K562 (cell line): ENCODE data around the gene LUZP1. TPM values are rescaled to one million over a fixed set of nuclear protein-coding genes. Genes with fewer than 3 reads are reported as not detected.

Experiments
- ATAC-seq: fragments of 200-7000 bp; cut with Tn5 transposase; 3 replicates; pipeline ENCODE4 v1.9.1; 2020; ENCODE audit warnings: moderate library complexity
- BruUV-seq: library from RNA; stranded (reverse); fragments of 400-500 nt; replicated peaks from 2 replicates; lab custom pipeline; 2021; lab: Mats Ljungman, UMichigan
- CTCF ChIA-PET: fragments of 300-600 bp; formaldehyde crosslinking; extraction: SDS; loops from one replicate; lab custom pipeline; 2021; ENCODE audit warnings: low intra/inter-chr PET ratio; lab: Yijun Ruan, JAX
- POLR2A ChIA-PET: fragments of 300-600, 350-650 bp; sonication (Branson Sonifier 250); formaldehyde crosslinking; extraction: SDS; loops from one replicate; lab custom pipeline; 2021; ENCODE audit warnings: antibody characterized with exemption, inconsistent platforms; lab: Yijun Ruan, JAX
- DNase-seq, 4 experiments: peaks; one replicate each; pipeline versions ENCODE4 v3.0.0 to v3.0.0-alpha.2; 2011 to 2018; ENCODE audit warnings: low spot score in 3 of 4, mixed read lengths in 3 of 4; ENCODE audit errors: extremely low read depth in 1 of 4
- FAIRE-seq: peaks from 2 replicates; lab custom pipeline; 2011; peaks lifted over from hg19 to GRCh38; lab: Jason Lieb, UNC
- H2AFZ ChIP-seq: 2 replicates; pipeline ENCODE4 v1.6.0; 2011; ENCODE audit warnings: low read depth, low read length, control low read depth, inconsistent platforms
- H3K27ac ChIP-seq: fragments of 200-600 bp; 3 replicates; pipeline ENCODE4 v1.8.0; 2011; ENCODE audit warnings: low read depth, mild to moderate bottlenecking, control low read depth, inconsistent platforms, low read length, moderate library complexity, mixed read lengths; ENCODE audit errors: extremely low read depth
- H3K27me3 ChIP-seq, 2 experiments: fragments of 300-600 bp in 1 of 2; 2 replicates in 1 of 2; 3 replicates in 1 of 2; pipeline versions ENCODE4 v1.6.0 to v1.8.0; 2011; ENCODE audit warnings: inconsistent platforms in 2 of 2, low read length in 2 of 2, mild to moderate bottlenecking in 1 of 2, mixed read lengths in 1 of 2, moderate library complexity in 1 of 2; ENCODE audit not compliant: control insufficient read depth in 2 of 2, insufficient read depth in 2 of 2
- H3K36me3 ChIP-seq: fragments of 300-600 bp; 3 replicates; pipeline ENCODE4 v1.8.0; 2011; ENCODE audit warnings: mild to moderate bottlenecking, low read length, inconsistent platforms; ENCODE audit not compliant: control insufficient read depth, insufficient read depth
- H3K4me1 ChIP-seq, 2 experiments: fragments of 200-600 bp in 1 of 2; replicated peaks in 1 of 2; 2 replicates in 1 of 2; 3 replicates in 1 of 2; pipeline versions ENCODE4 v1.5.1 to v1.8.0; 2011; ENCODE audit warnings: inconsistent platforms in 2 of 2, low read length in 2 of 2, mild to moderate bottlenecking in 1 of 2, mixed read lengths in 1 of 2, moderate library complexity in 1 of 2; ENCODE audit not compliant: control insufficient read depth in 2 of 2, insufficient read depth in 2 of 2
- H3K4me2 ChIP-seq: 2 replicates; pipeline ENCODE4 v1.6.1; 2011; ENCODE audit warnings: low read length, control low read depth, inconsistent platforms, mixed read lengths; ENCODE audit not compliant: insufficient read depth
- H3K4me3 ChIP-seq: fragments of 200-600 bp; sonication (generic), shearing (Covaris generic); 2 replicates; pipeline ENCODE4 v1.5.1; 2016; ENCODE audit warnings: control low read depth, inconsistent platforms
- H3K79me2 ChIP-seq: fragments of 200-600 bp; 3 replicates; pipeline ENCODE4 v1.8.0; 2011; ENCODE audit warnings: low read length, inconsistent platforms; ENCODE audit not compliant: control insufficient read depth, insufficient read depth
- H3K9ac ChIP-seq, 2 experiments: 2 replicates each; pipeline versions ENCODE4 v1.6.0 to v1.6.1; 2011; ENCODE audit warnings: low read depth in 2 of 2, low read length in 2 of 2, control low read depth in 1 of 2, inconsistent platforms in 1 of 2, mild to moderate bottlenecking in 1 of 2, mixed read lengths in 1 of 2; ENCODE audit not compliant: insufficient read depth in 1 of 2
- H3K9me1 ChIP-seq: one replicate; pipeline ENCODE4 v1.6.0; 2011; ENCODE audit warnings: inconsistent platforms, mild to moderate bottlenecking, low read length, moderate library complexity; ENCODE audit not compliant: control insufficient read depth, insufficient read depth
- H3K9me3 ChIP-seq: replicated peaks from 2 replicates; pipeline ENCODE4 v1.5.1; 2011; ENCODE audit warnings: low read depth, low read length, inconsistent platforms; ENCODE audit not compliant: control insufficient read depth, insufficient read depth
- H4K20me1 ChIP-seq: replicated peaks from 2 replicates; pipeline ENCODE4 v1.6.1; 2011; ENCODE audit warnings: low read length, inconsistent platforms, mixed read lengths; ENCODE audit not compliant: control insufficient read depth, insufficient read depth
- AFF4 ChIP-seq: sonication (generic); formaldehyde crosslinking; IDR thresholded peaks from 2 replicates; pipeline ENCODE4 v1.8.0; 2023; ENCODE audit warnings: mild to moderate bottlenecking, missing genetic modification reagents
- BRF1 ChIP-seq: IDR thresholded peaks from 3 replicates; pipeline ENCODE4 v1.6.1; 2011; ENCODE audit warnings: borderline replicate concordance, mild to moderate bottlenecking; ENCODE audit not compliant: insufficient read length; ENCODE audit errors: extremely low read depth
- DPF2 ChIP-seq: fragments of 450-650 bp; IDR thresholded peaks from 2 replicates; pipeline ENCODE4 v1.6.1; 2016
- EHMT2 ChIP-seq: fragments of 450-650 bp; IDR thresholded peaks from 2 replicates; pipeline ENCODE4 v1.6.1; 2018; ENCODE audit warnings: antibody characterized with exemption
- ESRRA ChIP-seq: fragments of 450-650 bp; IDR thresholded peaks from 2 replicates; pipeline ENCODE4 v1.6.1; 2014; ENCODE audit warnings: low read depth, mild to moderate bottlenecking, moderate library complexity, borderline replicate concordance
- KAT7 ChIP-seq: sonication (generic); formaldehyde crosslinking; IDR thresholded peaks from 2 replicates; pipeline ENCODE4 v1.8.0; 2022; ENCODE audit warnings: missing genetic modification reagents, mild to moderate bottlenecking, borderline replicate concordance
- KDM5B ChIP-seq: fragments of 200-600 bp; sonication (generic); IDR thresholded peaks from 2 replicates; pipeline ENCODE4 v1.6.1; 2012; ENCODE audit warnings: low read depth, mild to moderate bottlenecking, moderate library complexity, low read length, control low read depth, inconsistent platforms; ENCODE audit not compliant: insufficient replicate concordance
- ZFPM2 ChIP-seq: fragments of 250-450 bp; sonication (Bioruptor Pico); IDR thresholded peaks from 2 replicates; pipeline ENCODE4 v1.5.1; 2022; ENCODE audit warnings: mild to moderate bottlenecking
- ZNF668 ChIP-seq: fragments of 250-450 bp; sonication (Bioruptor Pico); IDR thresholded peaks from 2 replicates; pipeline ENCODE4 v1.8.0; 2022; ENCODE audit warnings: mild to moderate bottlenecking, inconsistent platforms
- WGBS: fragments of 100-300 bp; shearing (Covaris generic); methylation state at CpG from one replicate; pipeline ENCODE4 v1.1.6; 2016; ENCODE audit warnings: low coverage, mixed read lengths; ENCODE audit not compliant: insufficient coverage; ENCODE audit errors: missing lambda C conversion rate; 5-methylcytosine and 5-hydroxymethylcytosine counted together
- in situ Hi-C: fragments of 300-500 bp; cut with MboI; formaldehyde crosslinking; loops from 4 replicates; pipeline ENCODE4 v1.15.0; 2018; ENCODE audit warnings: inconsistent platforms, mixed read lengths
- intact Hi-C: fragments of 100-400 bp; cut with micrococcal nuclease; formaldehyde crosslinking; loops from 2 replicates; pipeline ENCODE4 v1.14.2; 2022
- polyA plus RNA-seq, 8 experiments: library from polyadenylated mRNA; depleted of rRNA in 4 of 8; stranded (reverse) in 5 of 8; unstranded in 3 of 8; fragments of >200 nt; fragmentation: Nextera tagmentation in 2 of 8; fragmentation: Illumina TruSeq in 1 of 8; extraction: Ambion mirVana in 2 of 8; extraction: Trizol in 1 of 8; gene quantifications; 2 replicates each; pipeline versions ENCODE4 v1.2.1 to v1.2.3, GENCODE V29; 2011 to 2014; ENCODE audit warnings: inconsistent platforms in 1 of 8, missing spikeins in 1 of 8
- total RNA-seq, 7 experiments: library from RNA; depleted of rRNA in 6 of 7; stranded (reverse); fragments of >200 nt in 6 of 7; fragmentation: Illumina TruSeq in 2 of 7; extraction: Trizol in 2 of 7; gene quantifications; 2 replicates each; pipeline versions ENCODE4 v1.2.1 to v1.2.3, GENCODE V29; 2011 to 2021; ENCODE audit warnings: low replicate concordance in 1 of 7
- TF ChIP-seq, protein P1 (sequence below): sonication (generic); formaldehyde crosslinking; IDR thresholded peaks from 2 replicates; pipeline ENCODE4 v1.5.0; 2020; ENCODE audit warnings: missing genetic modification reagents
- TF ChIP-seq, protein P2 (sequence below), 2 experiments: fragments of 450-650 bp; conservative IDR thresholded peaks; 2 replicates each; pipeline ENCODE4 v1.6.1; 2017; ENCODE audit warnings: mild to moderate bottlenecking in 2 of 2, moderate library complexity in 2 of 2
- TF ChIP-seq, protein P3 (sequence below): sonication (generic); formaldehyde crosslinking; IDR thresholded peaks from 2 replicates; pipeline ENCODE4 v1.8.0; 2022; ENCODE audit warnings: missing genetic modification reagents, mild to moderate bottlenecking, moderate library complexity, borderline replicate concordance

The LUZP1 gene
- total and polyA plus RNA-seq, 9 of the 15 experiments (the other 6 are each of a cell fraction or from before 2014, with no cell fraction given), result 6.5 to 19.1 (median 12.4) TPM

DNA sequence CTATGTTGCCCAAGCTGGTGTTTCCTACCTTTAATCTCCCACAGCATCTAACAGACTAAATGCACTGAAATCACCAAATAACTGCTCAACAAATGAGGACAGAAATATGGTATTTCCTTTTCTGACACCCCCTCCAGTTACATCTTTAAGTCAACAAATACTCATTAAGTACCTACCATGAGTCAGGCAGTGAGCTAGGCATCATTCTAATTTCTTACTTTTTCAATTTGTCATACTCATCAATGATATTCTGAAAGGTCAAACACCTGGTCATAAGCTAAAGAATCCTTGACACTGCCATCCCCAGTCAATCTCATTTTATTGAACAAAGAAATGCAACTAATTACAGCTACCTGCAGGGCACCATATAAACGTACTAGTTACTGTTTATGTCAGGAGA, 36.6 kb downstream of the LUZP1 start:
- no TSS peak for BruUV-seq
- 10% methylated on average over 1 of the region's 1 CpG for WGBS

More for the DNA sequence above, 36.6 kb downstream of the LUZP1 start:
- Histone ChIP-seq H3K79me2 (peaks cover 26% of the 10 kb centered on the region), H3K36me3 (no peaks in the 10 kb centered on the region; the same call in 2 of the 3 replicates), H3K4me1 (no peaks in the 10 kb centered on the region), H3K9me3 (no peaks in the 10 kb centered on the region), H3K27ac (no peak overlapping the region), H3K27me3 (no peaks in the 10 kb centered on the region), H3K4me2 (no peak overlapping the region), H3K9ac (no peak overlapping the region), H4K20me1 (no peaks in the 10 kb centered on the region), H3K9me1 (no peaks in the 10 kb centered on the region), H2AFZ (no peak overlapping the region), H3K4me3 (no peak overlapping the region)
- DNase-seq, result no peak
- FAIRE-seq, result no peak
- ATAC-seq, result no peak
- intact Hi-C loops (no loop called here), in situ Hi-C loops (no loop called here)
- ChIA-PET CTCF (no interaction called here), POLR2A (interaction anchor here (0.6 to 4.9 kb wide), 4 partner anchors 9 to 1889 kb away, joined by 3 to 21 read pairs (median 12); no protein-coding TSS in a partner anchor)
- TF ChIP-seq EHMT2 (no peak), AFF4 (CRISPR knock-in tag) (no peak), ZFPM2 (no peak), ZNF668 (CRISPR knock-in tag) (no peak), KAT7 (CRISPR knock-in tag) (no peak), ESRRA (no peak), KDM5B (no peak), BRF1 (no peak), DPF2 (no peak)
- TF ChIP-seq, protein P1, sequence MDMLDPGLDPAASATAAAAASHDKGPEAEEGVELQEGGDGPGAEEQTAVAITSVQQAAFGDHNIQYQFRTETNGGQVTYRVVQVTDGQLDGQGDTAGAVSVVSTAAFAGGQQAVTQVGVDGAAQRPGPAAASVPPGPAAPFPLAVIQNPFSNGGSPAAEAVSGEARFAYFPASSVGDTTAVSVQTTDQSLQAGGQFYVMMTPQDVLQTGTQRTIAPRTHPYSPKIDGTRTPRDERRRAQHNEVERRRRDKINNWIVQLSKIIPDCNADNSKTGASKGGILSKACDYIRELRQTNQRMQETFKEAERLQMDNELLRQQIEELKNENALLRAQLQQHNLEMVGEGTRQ (CRISPR knock-in tag), result no peak
- TF ChIP-seq, protein P2, sequence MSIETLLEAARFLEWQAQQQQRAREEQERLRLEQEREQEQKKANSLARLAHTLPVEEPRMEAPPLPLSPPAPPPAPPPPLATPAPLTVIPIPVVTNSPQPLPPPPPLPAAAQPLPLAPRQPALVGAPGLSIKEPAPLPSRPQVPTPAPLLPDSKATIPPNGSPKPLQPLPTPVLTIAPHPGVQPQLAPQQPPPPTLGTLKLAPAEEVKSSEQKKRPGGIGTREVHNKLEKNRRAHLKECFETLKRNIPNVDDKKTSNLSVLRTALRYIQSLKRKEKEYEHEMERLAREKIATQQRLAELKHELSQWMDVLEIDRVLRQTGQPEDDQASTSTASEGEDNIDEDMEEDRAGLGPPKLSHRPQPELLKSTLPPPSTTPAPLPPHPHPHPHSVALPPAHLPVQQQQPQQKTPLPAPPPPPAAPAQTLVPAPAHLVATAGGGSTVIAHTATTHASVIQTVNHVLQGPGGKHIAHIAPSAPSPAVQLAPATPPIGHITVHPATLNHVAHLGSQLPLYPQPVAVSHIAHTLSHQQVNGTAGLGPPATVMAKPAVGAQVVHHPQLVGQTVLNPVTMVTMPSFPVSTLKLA (conservative IDR thresholded peaks at IDR 0.05), result no peak
- TF ChIP-seq, protein P3, sequence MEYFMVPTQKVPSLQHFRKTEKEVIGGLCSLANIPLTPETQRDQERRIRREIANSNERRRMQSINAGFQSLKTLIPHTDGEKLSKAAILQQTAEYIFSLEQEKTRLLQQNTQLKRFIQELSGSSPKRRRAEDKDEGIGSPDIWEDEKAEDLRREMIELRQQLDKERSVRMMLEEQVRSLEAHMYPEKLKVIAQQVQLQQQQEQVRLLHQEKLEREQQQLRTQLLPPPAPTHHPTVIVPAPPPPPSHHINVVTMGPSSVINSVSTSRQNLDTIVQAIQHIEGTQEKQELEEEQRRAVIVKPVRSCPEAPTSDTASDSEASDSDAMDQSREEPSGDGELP (CRISPR knock-in tag), result no peak
